H9 (cell line): ENCODE measurements around the gene ALB. TPM values are rescaled to one million over a fixed set of nuclear protein-coding genes. Genes with fewer than 3 reads are reported as not detected.

Experiments used
- DNase-seq: peaks from one replicate; pipeline ENCODE4 v3.0.0-alpha.2; 2017
- H2AFZ ChIP-seq: one replicate; pipeline ENCODE4 v1.6.1; 2013; ENCODE audit warnings: mild to moderate bottlenecking, low read length, control low read depth, moderate library complexity
- H2AK5ac ChIP-seq: 2 replicates; pipeline ENCODE4 v1.6.1; 2013; ENCODE audit warnings: low read length, control low read depth, mixed read lengths; ENCODE audit not compliant: insufficient read length
- H2BK120ac ChIP-seq: one replicate; pipeline ENCODE4 v1.6.1; 2013; ENCODE audit warnings: low read depth, mild to moderate bottlenecking, low read length, control low read depth, inconsistent platforms; ENCODE audit not compliant: poor library complexity, severe bottlenecking
- H2BK12ac ChIP-seq: 2 replicates; pipeline ENCODE4 v1.6.1; 2013; ENCODE audit warnings: low read length, control low read depth, mixed read lengths, low read depth; ENCODE audit not compliant: insufficient read length
- H2BK15ac ChIP-seq: 2 replicates; pipeline ENCODE4 v1.6.1; 2013; ENCODE audit warnings: low read depth, low read length, control low read depth
- H2BK20ac ChIP-seq: one replicate; pipeline ENCODE4 v1.6.1; 2013; ENCODE audit warnings: low read depth, mild to moderate bottlenecking, low read length, control low read depth, inconsistent platforms; ENCODE audit not compliant: poor library complexity, severe bottlenecking
- H2BK5ac ChIP-seq: 2 replicates; pipeline ENCODE4 v1.6.1; 2013; ENCODE audit warnings: low read length, control low read depth, mixed read lengths; ENCODE audit not compliant: insufficient read length
- H3K14ac ChIP-seq: 2 replicates; pipeline ENCODE4 v1.6.1; 2013; ENCODE audit warnings: low read length, control low read depth; ENCODE audit not compliant: insufficient read depth
- H3K18ac ChIP-seq: 2 replicates; pipeline ENCODE4 v1.6.1; 2013; ENCODE audit warnings: low read depth, mild to moderate bottlenecking, mixed read lengths, low read length, control low read depth; ENCODE audit not compliant: insufficient read length
- H3K23ac ChIP-seq: 2 replicates; pipeline ENCODE4 v1.6.1; 2013; ENCODE audit warnings: low read length, control low read depth, mixed read lengths, low read depth; ENCODE audit not compliant: insufficient read length
- H3K23me2 ChIP-seq: 2 replicates; pipeline ENCODE4 v1.6.1; 2013; ENCODE audit warnings: low read depth, mild to moderate bottlenecking, mixed read lengths, low read length, control low read depth; ENCODE audit not compliant: insufficient read length, poor library complexity, severe bottlenecking
- H3K27ac ChIP-seq: 2 replicates; pipeline ENCODE4 v1.5.1; 2013; ENCODE audit warnings: low read length, control low read depth, mixed read lengths, low read depth; ENCODE audit not compliant: insufficient read length
- H3K27me3 ChIP-seq: 2 replicates; pipeline ENCODE4 v1.6.1; 2013; ENCODE audit warnings: low read length, control low read depth, inconsistent platforms; ENCODE audit not compliant: insufficient read depth
- H3K4ac ChIP-seq: 2 replicates; pipeline ENCODE4 v1.6.1; 2013; ENCODE audit warnings: low read depth, mild to moderate bottlenecking, control low read depth, inconsistent platforms, low read length, moderate library complexity
- H3K4me1 ChIP-seq: 2 replicates; pipeline ENCODE4 v1.6.1; 2013; ENCODE audit warnings: low read length, control low read depth, inconsistent platforms; ENCODE audit not compliant: insufficient read depth
- H3K4me2 ChIP-seq: 2 replicates; pipeline ENCODE4 v1.6.1; 2013; ENCODE audit warnings: low read length, control low read depth, mixed read lengths; ENCODE audit not compliant: insufficient read length, insufficient read depth
- H3K56ac ChIP-seq: 2 replicates; pipeline ENCODE4 v1.6.1; 2013; ENCODE audit warnings: low read depth, mild to moderate bottlenecking, mixed read lengths, low read length, control low read depth; ENCODE audit not compliant: insufficient read length
- H3K79me1 ChIP-seq: 2 replicates; pipeline ENCODE4 v1.6.1; 2013; ENCODE audit warnings: low read depth, mild to moderate bottlenecking, moderate library complexity, low read length, control low read depth, inconsistent platforms; ENCODE audit not compliant: insufficient read depth, poor library complexity, severe bottlenecking
- H3K79me2 ChIP-seq: 2 replicates; pipeline ENCODE4 v1.6.1; 2013; ENCODE audit warnings: low read length, control low read depth, inconsistent platforms; ENCODE audit not compliant: insufficient read depth
- H3K9ac ChIP-seq: 2 replicates; pipeline ENCODE4 v1.6.1; 2013; ENCODE audit warnings: low read length, control low read depth, mixed read lengths; ENCODE audit not compliant: insufficient read length; ENCODE audit errors: extremely low read depth
- H3K9me3 ChIP-seq: one replicate; pipeline ENCODE4 v1.6.1; 2013; ENCODE audit warnings: low read depth, low read length, inconsistent platforms; ENCODE audit not compliant: control insufficient read depth
- H3T11ph ChIP-seq: one replicate; pipeline ENCODE4 v1.6.1; 2013; ENCODE audit warnings: mild to moderate bottlenecking, low read length, control low read depth, inconsistent platforms
- H4K20me1 ChIP-seq: one replicate; pipeline ENCODE4 v1.6.1; 2013; ENCODE audit not compliant: control insufficient read depth, insufficient read length, insufficient read depth
- H4K5ac ChIP-seq: 2 replicates; pipeline ENCODE4 v1.6.1; 2013; ENCODE audit warnings: low read depth, mild to moderate bottlenecking, mixed read lengths, low read length, control low read depth; ENCODE audit not compliant: insufficient read length
- H4K8ac ChIP-seq: replicated peaks from 2 replicates; pipeline ENCODE4 v1.6.1; 2013; ENCODE audit warnings: low read length, control low read depth, mixed read lengths, low read depth; ENCODE audit not compliant: insufficient read length
- H4K91ac ChIP-seq: 2 replicates; pipeline ENCODE4 v1.6.1; 2013; ENCODE audit warnings: low read depth, mild to moderate bottlenecking, moderate library complexity, mixed read lengths, low read length, control low read depth; ENCODE audit not compliant: insufficient read length
- H3K27ac Mint-ChIP-seq, 3 experiments: 2 replicates in 2 of 3; 3 replicates in 1 of 3; pipeline ENCODE4 v1.8.0; 2020 to 2021; ENCODE audit warnings: mixed read lengths in 3 of 3, mild to moderate bottlenecking in 1 of 3, moderate library complexity in 1 of 3
- H3K27me3 Mint-ChIP-seq: 2 replicates; pipeline ENCODE4 v1.8.0; 2021; ENCODE audit warnings: low read depth, mild to moderate bottlenecking, moderate library complexity, mixed read lengths
- H3K36me3 Mint-ChIP-seq, 3 experiments: 2 replicates in 2 of 3; 3 replicates in 1 of 3; pipeline ENCODE4 v1.8.0; 2020 to 2021; ENCODE audit warnings: low read depth in 3 of 3, mixed read lengths in 3 of 3; ENCODE audit not compliant: insufficient read depth in 1 of 3
- H3K4me1 Mint-ChIP-seq, 2 experiments: 2 replicates each; pipeline ENCODE4 v1.8.0; 2020; ENCODE audit warnings: mixed read lengths in 2 of 2
- H3K4me3 Mint-ChIP-seq, 2 experiments: 2 replicates in 1 of 2; 3 replicates in 1 of 2; pipeline ENCODE4 v1.8.0; 2020 to 2021; ENCODE audit warnings: mild to moderate bottlenecking in 2 of 2, mixed read lengths in 2 of 2, moderate library complexity in 1 of 2
- H3K9me3 Mint-ChIP-seq, 2 experiments: 2 replicates in 1 of 2; 3 replicates in 1 of 2; pipeline ENCODE4 v1.8.0; 2020; ENCODE audit warnings: mild to moderate bottlenecking in 2 of 2, mixed read lengths in 2 of 2, moderate library complexity in 1 of 2
- CTCF ChIP-seq: fragments of 200-600 bp; sonication (generic); conservative IDR thresholded peaks from 3 replicates; pipeline ENCODE4 v1.8.0; 2021; ENCODE audit warnings: antibody characterized with exemption, mild to moderate bottlenecking
- WGBS: extraction: QIAGEN DNeasy Blood & Tissue Kit; methylation state at CpG from one replicate; pipeline ENCODE4 v1.1.7; 2013; ENCODE audit warnings: missing lambda C conversion rate, low lambda C conversion rate, mixed read lengths; ENCODE audit not compliant: insufficient read length; ENCODE audit errors: extremely low coverage; 5-methylcytosine and 5-hydroxymethylcytosine counted together
- total RNA-seq: library from RNA; stranded (reverse); gene quantifications from 2 replicates; pipeline ENCODE4 v1.2.1, GENCODE V29; 2021

The ALB gene
- total RNA-seq, 1 experiment from 2014 or later, result not detected

- no peak overlapping the region for H3K27ac Mint-ChIP-seq
- peaks cover 4% of the 10 kb centered on the region in 2 experiments for H3K4me1 Mint-ChIP-seq
- Histone ChIP-seq H2BK12ac (no peak overlapping the region), H3K23me2 (no peaks in the 10 kb centered on the region), H2BK15ac (no peak overlapping the region), H3K23ac (no peak overlapping the region), H3K9ac (no peak overlapping the region), H3K4ac (no peak overlapping the region), H3K9me3 (no peaks in the 10 kb centered on the region), H3K4me1 (no peaks in the 10 kb centered on the region), H3K56ac (no peak overlapping the region), H2BK5ac (no peak overlapping the region), H4K91ac (no peak overlapping the region), H3K79me2 (no peaks in the 10 kb centered on the region), H3K27ac (no peak overlapping the region), H4K5ac (no peak overlapping the region), H3T11ph (no peak overlapping the region), H3K14ac (no peak overlapping the region), H3K79me1 (no peaks in the 10 kb centered on the region), H3K18ac (no peak overlapping the region), H2AK5ac (no peak overlapping the region), H3K27me3 (no peaks in the 10 kb centered on the region), H2BK20ac (no peak overlapping the region), H3K4me2 (no peak overlapping the region), H4K20me1 (no peaks in the 10 kb centered on the region), H4K8ac (no peak overlapping the region), H2AFZ (no peak overlapping the region), H2BK120ac (no peak overlapping the region)
- H3K27me3 Mint-ChIP-seq, result no peaks in the 10 kb centered on the region
- no peaks in the 10 kb centered on the region for H3K9me3 Mint-ChIP-seq
- H3K4me3 Mint-ChIP-seq, result no peak overlapping the region
- WGBS, result no CpG with 5 or more reads among the region's 1 CpG
- no peak for TF ChIP-seq CTCF
- H3K36me3 Mint-ChIP-seq, result no peaks in the 10 kb centered on the region
- DNase-seq, result no peak
Measured at GRCh38 chr4:73396304-73396703, 7.8 kb upstream of the ALB start.
